ENCODE data around the gene DRGX. TPM values are rescaled to one million over a fixed set of nuclear protein-coding genes. Genes with fewer than 3 reads are reported as not detected.

DRGX gene
- total RNA-seq, 4 donors from 2014 or later: not detected

GRCh38 chr10:49335364-49335972 lies 60.4 kb downstream of the DRGX start:
- Histone ChIP-seq H3K4me3 (no peak overlapping the region), H3K27ac (no peak overlapping the region), H3K9me3 (no peaks in the 10 kb centered on the region), H3K36me3 (no peaks in the 10 kb centered on the region), H3K27me3 (no peaks in the 10 kb centered on the region), H3K4me1 (no peaks in the 10 kb centered on the region)
- no peak for TF ChIP-seq EP300 (IDR thresholded peaks at IDR 0.05)
- TF ChIP-seq CTCF (IDR thresholded peaks at IDR 0.05): no peak
- no peak for TF ChIP-seq POLR2A (IDR thresholded peaks at IDR 0.05)
- 43 to 63% methylated on average over 1 of the region's 1 CpG for WGBS, 2 donors
- DNase-seq (ENCODE audit: low spot score in 2 of 2): no peak

GRCh38 chr10:49334964-49335363 lies 60.9 kb downstream of the DRGX start:
- Histone ChIP-seq H3K36me3 (no peaks in the 10 kb centered on the region), H3K27ac (no peak overlapping the region), H3K4me1 (no peaks in the 10 kb centered on the region), H3K27me3 (no peaks in the 10 kb centered on the region), H3K4me3 (no peak overlapping the region), H3K9me3 (no peaks in the 10 kb centered on the region)
- DNase-seq (ENCODE audit: low spot score in 2 of 2): no peak
- TF ChIP-seq EP300 (IDR thresholded peaks at IDR 0.05) (no peak), POLR2A (IDR thresholded peaks at IDR 0.05) (no peak), CTCF (IDR thresholded peaks at IDR 0.05) (no peak)

GRCh38 chr10:49333192-49333591 lies 62.7 kb downstream of the DRGX start:
- Histone ChIP-seq H3K27ac (no peak overlapping the region), H3K4me1 (no peaks in the 10 kb centered on the region), H3K27me3 (no peaks in the 10 kb centered on the region), H3K36me3 (no peaks in the 10 kb centered on the region), H3K9me3 (no peaks in the 10 kb centered on the region), H3K4me3 (no peak overlapping the region)
- no peak for TF ChIP-seq EP300 (IDR thresholded peaks at IDR 0.05)
- no peak for TF ChIP-seq CTCF (IDR thresholded peaks at IDR 0.05)
- no peak for TF ChIP-seq POLR2A (IDR thresholded peaks at IDR 0.05)
- WGBS, 2 donors: 88 to 91% methylated on average over 6 of the region's 6 CpGs
- DNase-seq (ENCODE audit: low spot score in 2 of 2): no peak

GRCh38 chr10:49332768-49333167 lies 63.1 kb downstream of the DRGX start:
- H3K9me3 ChIP-seq: no peaks in the 10 kb centered on the region
- H3K4me1 ChIP-seq: no peaks in the 10 kb centered on the region
- H3K27ac ChIP-seq: no peak overlapping the region
- no peak overlapping the region for H3K4me3 ChIP-seq
- DNase-seq (ENCODE audit: low spot score in 2 of 2): no peak
- no peaks in the 10 kb centered on the region for H3K36me3 ChIP-seq
- no peaks in the 10 kb centered on the region for H3K27me3 ChIP-seq
- 86 to 87% methylated on average over 6 of the region's 6 CpGs for WGBS, 2 donors
- TF ChIP-seq EP300 (IDR thresholded peaks at IDR 0.05): no peak
- TF ChIP-seq POLR2A (IDR thresholded peaks at IDR 0.05): no peak
- no peak for TF ChIP-seq CTCF (IDR thresholded peaks at IDR 0.05)

- no peak for TF ChIP-seq CTCF (IDR thresholded peaks at IDR 0.05)
- no peak for TF ChIP-seq POLR2A (IDR thresholded peaks at IDR 0.05)
- no peak for TF ChIP-seq EP300 (IDR thresholded peaks at IDR 0.05)
- 73 to 77% methylated on average over 4 of the region's 4 CpGs for WGBS, 2 donors
- no peak overlapping the region for H3K27ac ChIP-seq
- H3K9me3 ChIP-seq: no peaks in the 10 kb centered on the region
- H3K4me3 ChIP-seq: no peak overlapping the region
- DNase-seq (ENCODE audit: low spot score in 2 of 2): no peak
- no peaks in the 10 kb centered on the region for H3K4me1 ChIP-seq
- no peaks in the 10 kb centered on the region for H3K27me3 ChIP-seq
- H3K36me3 ChIP-seq: no peaks in the 10 kb centered on the region
Observed at GRCh38 chr10:49332333-49332732, 63.6 kb downstream of the DRGX start.

Data from tibial nerve (tissue), 4 donors.